Epithelial cell of esophagus (primary cell): ENCODE measurements around the gene FKBP5.

Experiments
- DNase-seq: peaks from one replicate; pipeline ENCODE4 v3.0.0; 2010; ENCODE audit warnings: low read depth
- H3K4me3 ChIP-seq: 2 replicates; pipeline ENCODE4 v1.5.1; 2011; ENCODE audit warnings: mild to moderate bottlenecking, low read length, control low read depth
- CTCF ChIP-seq: IDR thresholded peaks from 2 replicates; pipeline ENCODE4 v1.5.1; 2011; ENCODE audit warnings: low read depth, mild to moderate bottlenecking, low read length, control low read depth, inconsistent platforms; ENCODE audit not compliant: insufficient read depth; ENCODE audit errors: missing control alignments

Gene FKBP5

GRCh38 chr6:35722121-35722761, 33.5 kb upstream of the FKBP5 start:
- H3K4me3 ChIP-seq = no peak overlapping the region
- no peak for DNase-seq
- no peak for TF ChIP-seq CTCF

GRCh38 chr6:35719830-35720733, 31.4 kb upstream of the FKBP5 start:
- DNase-seq = peak; percentile 58
- TF ChIP-seq CTCF = no peak
- peak overlapping the region; percentile 7 for H3K4me3 ChIP-seq

GRCh38 chr6:35719404-35719829, 30.7 kb upstream of the FKBP5 start:
- no peak overlapping the region for H3K4me3 ChIP-seq
- TF ChIP-seq CTCF = no peak
- DNase-seq = no peak

- no peak for TF ChIP-seq CTCF
- DNase-seq = no peak
- H3K4me3 ChIP-seq = no peak overlapping the region
Measured at GRCh38 chr6:35718911-35719381, 30.2 kb upstream of the FKBP5 start.

- no peak overlapping the region for H3K4me3 ChIP-seq
- no peak for DNase-seq
- TF ChIP-seq CTCF = no peak
Measured at GRCh38 chr6:35718375-35718736, 29.6 kb upstream of the FKBP5 start.

GRCh38 chr6:35717449-35718374, 29.0 kb upstream of the FKBP5 start:
- no peak overlapping the region for H3K4me3 ChIP-seq
- no peak for DNase-seq

More at GRCh38 chr6:35717449-35718374, 29.0 kb upstream of the FKBP5 start:
- TF ChIP-seq CTCF = no peak
